ENCODE results near the gene C3orf18.

GRCh38 chr3:50509715-50510114, 57.8 kb downstream of the C3orf18 start:
- TF ChIP-seq CTCF (IDR thresholded peaks at IDR 0.05): no peak
- TF ChIP-seq POLR2A (IDR thresholded peaks at IDR 0.05): no peak
- no peak for TF ChIP-seq POLR2AphosphoS5 (IDR thresholded peaks at IDR 0.05)
